OCI-LY7 (cell line): Measurements from ENCODE around the gene LRRC28.

Source experiments
- CTCF ChIP-seq: fragments of 200-600 bp; sonication (generic); conservative IDR thresholded peaks from 2 replicates; pipeline ENCODE4 v1.5.1; 2014; ENCODE audit warnings: mild to moderate bottlenecking, antibody characterized with exemption, low read length, moderate library complexity, mixed read lengths
- EZH2phosphoT487 ChIP-seq: fragments of 200-600 bp; sonication (generic); IDR thresholded peaks from 2 replicates; pipeline ENCODE4 v1.6.1; 2018; ENCODE audit warnings: low read depth, borderline replicate concordance, mild to moderate bottlenecking, mixed run types, antibody characterized with exemption, low read length, moderate library complexity, mixed read lengths

GRCh38 chr15:99295840-99296239, 44.6 kb downstream of the LRRC28 start:
- TF ChIP-seq CTCF = no peak
- TF ChIP-seq EZH2phosphoT487 = no peak
